ENCODE data around the gene IQCH.

- TF ChIP-seq, protein P1, sequence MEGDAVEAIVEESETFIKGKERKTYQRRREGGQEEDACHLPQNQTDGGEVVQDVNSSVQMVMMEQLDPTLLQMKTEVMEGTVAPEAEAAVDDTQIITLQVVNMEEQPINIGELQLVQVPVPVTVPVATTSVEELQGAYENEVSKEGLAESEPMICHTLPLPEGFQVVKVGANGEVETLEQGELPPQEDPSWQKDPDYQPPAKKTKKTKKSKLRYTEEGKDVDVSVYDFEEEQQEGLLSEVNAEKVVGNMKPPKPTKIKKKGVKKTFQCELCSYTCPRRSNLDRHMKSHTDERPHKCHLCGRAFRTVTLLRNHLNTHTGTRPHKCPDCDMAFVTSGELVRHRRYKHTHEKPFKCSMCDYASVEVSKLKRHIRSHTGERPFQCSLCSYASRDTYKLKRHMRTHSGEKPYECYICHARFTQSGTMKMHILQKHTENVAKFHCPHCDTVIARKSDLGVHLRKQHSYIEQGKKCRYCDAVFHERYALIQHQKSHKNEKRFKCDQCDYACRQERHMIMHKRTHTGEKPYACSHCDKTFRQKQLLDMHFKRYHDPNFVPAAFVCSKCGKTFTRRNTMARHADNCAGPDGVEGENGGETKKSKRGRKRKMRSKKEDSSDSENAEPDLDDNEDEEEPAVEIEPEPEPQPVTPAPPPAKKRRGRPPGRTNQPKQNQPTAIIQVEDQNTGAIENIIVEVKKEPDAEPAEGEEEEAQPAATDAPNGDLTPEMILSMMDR (IDR thresholded peaks at IDR 0.05; ENCODE audit: low read length), result no peak
- no peak for TF ChIP-seq EZH2 (IDR thresholded peaks at IDR 0.05; ENCODE audit: borderline replicate concordance, low read length)
Measured at GRCh38 chr15:67327737-67328136, 73.2 kb downstream of the IQCH start.
